HFF-Myc (cell line): ENCODE data around the gene CCN5.
"Not testable (repeated sequence)": the region's sequence is repeated elsewhere in the genome, so short reads cannot be mapped to it uniquely, and the experiment has no call there.

ENCODE experiments used
- DNase-seq: peaks from one replicate; pipeline ENCODE4 v3.0.0-alpha.2; 2011; ENCODE audit warnings: low read depth; ENCODE audit errors: extremely low read depth
- H3K4me3 ChIP-seq: replicated peaks from 2 replicates; pipeline ENCODE4 v1.5.1; 2011; ENCODE audit warnings: low read depth, mild to moderate bottlenecking, control low read depth, low read length
- TF ChIP-seq, protein P1 (sequence below): IDR thresholded peaks from 2 replicates; pipeline ENCODE4 v1.5.1; 2012; ENCODE audit warnings: mild to moderate bottlenecking, low read depth, low read length, control low read depth; ENCODE audit errors: missing control alignments

The CCN5 gene, protein sequence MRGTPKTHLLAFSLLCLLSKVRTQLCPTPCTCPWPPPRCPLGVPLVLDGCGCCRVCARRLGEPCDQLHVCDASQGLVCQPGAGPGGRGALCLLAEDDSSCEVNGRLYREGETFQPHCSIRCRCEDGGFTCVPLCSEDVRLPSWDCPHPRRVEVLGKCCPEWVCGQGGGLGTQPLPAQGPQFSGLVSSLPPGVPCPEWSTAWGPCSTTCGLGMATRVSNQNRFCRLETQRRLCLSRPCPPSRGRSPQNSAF

DNA sequence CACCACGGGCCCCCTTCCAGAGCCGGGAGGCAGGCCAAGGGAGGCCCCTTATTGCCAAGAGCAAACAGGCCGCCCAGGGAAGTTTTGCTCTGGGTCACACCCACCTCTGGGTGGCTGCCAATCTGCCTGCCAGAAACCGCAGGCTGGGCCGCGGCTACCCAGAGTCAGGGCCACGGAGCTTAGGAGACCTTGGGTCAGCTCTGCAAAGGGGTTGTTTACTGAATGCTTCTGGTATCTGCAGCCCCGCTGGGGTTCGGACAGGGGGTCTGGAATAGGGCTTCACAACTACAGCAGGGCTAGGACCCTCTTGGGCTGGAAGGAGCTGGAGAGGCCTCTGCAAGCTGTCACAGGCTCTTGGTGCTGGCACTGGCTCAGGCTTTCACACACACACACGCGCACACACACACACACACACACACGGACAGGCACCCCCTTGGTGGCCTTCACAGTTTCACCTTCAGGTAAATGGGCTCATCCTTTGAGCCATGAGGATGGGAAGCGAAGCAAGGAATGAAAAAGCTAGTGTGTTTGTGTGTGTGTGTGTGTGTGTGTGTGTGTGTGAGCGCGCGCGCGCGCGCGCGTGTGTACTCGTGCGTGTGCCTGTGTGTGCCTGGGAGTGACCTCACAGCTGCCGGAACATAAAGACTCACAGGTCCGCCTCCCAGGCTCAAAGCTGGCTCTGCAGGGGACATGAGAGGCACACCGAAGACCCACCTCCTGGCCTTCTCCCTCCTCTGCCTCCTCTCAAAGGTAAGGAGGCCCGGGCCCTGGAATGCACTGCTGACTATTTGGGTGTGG is at the start of gene CCN5:
TSS of gene CCN5 (plus strand) at position 669 of the 798 bp plus-strand sequence. CDS start at position 691, 22 bp downstream.
- TF ChIP-seq, protein P1, sequence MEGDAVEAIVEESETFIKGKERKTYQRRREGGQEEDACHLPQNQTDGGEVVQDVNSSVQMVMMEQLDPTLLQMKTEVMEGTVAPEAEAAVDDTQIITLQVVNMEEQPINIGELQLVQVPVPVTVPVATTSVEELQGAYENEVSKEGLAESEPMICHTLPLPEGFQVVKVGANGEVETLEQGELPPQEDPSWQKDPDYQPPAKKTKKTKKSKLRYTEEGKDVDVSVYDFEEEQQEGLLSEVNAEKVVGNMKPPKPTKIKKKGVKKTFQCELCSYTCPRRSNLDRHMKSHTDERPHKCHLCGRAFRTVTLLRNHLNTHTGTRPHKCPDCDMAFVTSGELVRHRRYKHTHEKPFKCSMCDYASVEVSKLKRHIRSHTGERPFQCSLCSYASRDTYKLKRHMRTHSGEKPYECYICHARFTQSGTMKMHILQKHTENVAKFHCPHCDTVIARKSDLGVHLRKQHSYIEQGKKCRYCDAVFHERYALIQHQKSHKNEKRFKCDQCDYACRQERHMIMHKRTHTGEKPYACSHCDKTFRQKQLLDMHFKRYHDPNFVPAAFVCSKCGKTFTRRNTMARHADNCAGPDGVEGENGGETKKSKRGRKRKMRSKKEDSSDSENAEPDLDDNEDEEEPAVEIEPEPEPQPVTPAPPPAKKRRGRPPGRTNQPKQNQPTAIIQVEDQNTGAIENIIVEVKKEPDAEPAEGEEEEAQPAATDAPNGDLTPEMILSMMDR, result no peak
- H3K4me3 ChIP-seq, result no peak within 1 kb of the TSS
- no peak for DNase-seq

DNA sequence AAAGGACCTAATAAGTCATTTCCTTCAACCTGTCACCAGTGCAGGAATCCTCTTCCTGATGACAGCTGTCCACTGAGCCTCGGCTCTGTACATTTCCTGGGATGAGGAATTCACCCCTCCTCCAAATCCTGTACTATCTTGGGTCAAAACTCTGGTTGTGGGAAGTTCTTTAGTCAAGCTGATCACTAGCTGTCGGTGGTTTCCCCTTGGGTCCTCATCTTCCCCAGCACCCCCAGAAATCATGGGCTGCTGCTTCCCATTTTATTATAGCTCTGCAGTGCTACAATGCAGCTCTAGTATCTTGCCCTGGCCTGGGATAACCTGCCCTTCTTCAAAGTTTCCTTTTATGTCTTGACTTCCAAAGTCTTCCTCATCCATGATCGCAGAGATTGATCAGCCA is 49.1 kb upstream of the CCN5 start:
- H3K4me3 ChIP-seq, result no peak overlapping the region
- TF ChIP-seq, protein P1, result no peak
- no peak for DNase-seq

DNA sequence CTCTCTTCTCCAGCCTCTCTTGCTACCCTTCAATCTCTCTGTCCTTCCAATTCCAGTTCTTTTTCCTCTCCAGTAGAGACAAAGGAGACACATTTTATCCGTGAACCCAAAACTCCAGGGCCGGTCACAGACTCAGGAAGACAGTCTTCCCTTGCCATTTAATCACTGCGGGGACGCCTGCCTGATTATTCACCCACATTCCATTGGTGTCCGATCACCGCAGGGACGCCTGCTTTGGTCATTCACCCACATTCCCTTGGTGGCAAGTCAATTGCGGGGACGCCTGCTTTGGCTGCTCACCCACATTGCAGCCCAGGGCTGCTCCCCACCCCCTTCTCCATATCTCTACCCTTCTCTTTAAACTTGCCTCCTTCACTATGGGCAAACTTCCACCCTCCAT is 44.3 kb upstream of the CCN5 start:
- DNase-seq, H3K4me3 ChIP-seq: not testable (repeated sequence)

DNA sequence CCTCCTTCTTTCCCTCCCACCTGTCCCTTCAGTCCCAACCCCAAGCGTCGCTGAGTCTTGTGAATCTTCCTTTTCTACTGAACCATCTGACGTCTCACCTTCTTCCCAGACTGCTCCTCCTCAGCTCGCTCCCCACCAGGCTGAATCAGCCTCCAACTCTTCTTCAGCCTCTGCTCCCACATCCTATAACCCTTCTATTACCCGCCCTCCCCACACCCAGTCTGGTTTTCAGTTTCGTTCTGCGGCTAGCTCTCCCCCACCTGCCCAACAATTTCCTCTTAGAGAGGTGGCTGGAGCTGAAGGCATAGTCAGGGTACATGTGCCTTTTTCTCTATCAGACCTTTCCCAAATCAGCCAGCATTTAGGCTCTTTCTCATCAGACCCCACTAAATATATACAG is 43.6 kb upstream of the CCN5 start:
- H3K4me3 ChIP-seq, DNase-seq: not testable (repeated sequence)

DNA sequence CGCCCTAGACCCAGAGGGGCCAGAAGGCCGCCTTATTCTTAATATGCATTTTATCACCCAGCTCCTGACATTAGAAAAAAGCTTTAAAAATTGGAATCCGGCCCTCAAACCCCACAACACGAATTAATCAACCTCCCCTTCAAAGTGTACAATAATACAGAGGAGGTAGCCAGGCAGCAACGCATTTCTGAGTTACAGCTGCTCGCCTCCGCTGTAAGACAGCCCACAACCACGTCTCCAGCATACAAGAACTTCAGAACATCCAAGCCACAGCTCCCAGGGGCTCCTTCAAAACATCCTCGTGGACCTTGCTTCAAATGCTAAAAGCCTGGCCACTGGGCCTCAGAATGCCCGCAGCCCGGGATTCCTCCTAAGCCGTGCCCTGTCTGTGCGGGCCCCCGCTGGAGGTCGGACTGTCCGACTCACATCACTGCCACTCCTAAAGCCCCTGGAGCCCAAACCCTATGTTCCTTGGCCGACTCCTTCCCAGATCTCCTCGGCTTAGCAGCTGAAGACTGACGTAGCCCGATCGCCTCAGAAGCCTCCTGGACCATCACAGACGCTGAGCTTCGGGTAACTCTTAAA is 42.8 kb upstream of the CCN5 start:
- H3K4me3 ChIP-seq, DNase-seq: not testable (repeated sequence)

DNA sequence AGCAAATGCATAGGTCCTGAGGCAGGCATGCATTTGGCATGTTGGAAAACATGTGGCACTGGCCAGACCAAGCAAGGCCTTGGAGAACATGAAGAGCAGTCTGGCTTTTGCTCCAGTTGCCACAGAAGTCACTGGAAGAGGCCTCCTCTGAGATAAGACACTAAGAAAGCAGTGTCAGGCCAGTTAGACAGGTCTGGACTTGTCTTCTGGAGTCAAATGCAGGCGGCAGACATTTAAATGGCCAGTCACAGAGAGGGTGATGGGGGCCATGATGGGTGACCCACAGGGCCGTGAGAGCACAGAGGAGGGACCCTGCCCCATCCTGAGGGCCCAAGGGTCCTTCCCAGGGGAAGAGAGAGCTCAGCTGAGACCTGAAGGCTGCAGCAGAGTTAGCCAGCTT is 36.9 kb upstream of the CCN5 start:
- TF ChIP-seq, protein P1, result no peak
- no peak for DNase-seq
- H3K4me3 ChIP-seq, result no peak overlapping the region

DNA sequence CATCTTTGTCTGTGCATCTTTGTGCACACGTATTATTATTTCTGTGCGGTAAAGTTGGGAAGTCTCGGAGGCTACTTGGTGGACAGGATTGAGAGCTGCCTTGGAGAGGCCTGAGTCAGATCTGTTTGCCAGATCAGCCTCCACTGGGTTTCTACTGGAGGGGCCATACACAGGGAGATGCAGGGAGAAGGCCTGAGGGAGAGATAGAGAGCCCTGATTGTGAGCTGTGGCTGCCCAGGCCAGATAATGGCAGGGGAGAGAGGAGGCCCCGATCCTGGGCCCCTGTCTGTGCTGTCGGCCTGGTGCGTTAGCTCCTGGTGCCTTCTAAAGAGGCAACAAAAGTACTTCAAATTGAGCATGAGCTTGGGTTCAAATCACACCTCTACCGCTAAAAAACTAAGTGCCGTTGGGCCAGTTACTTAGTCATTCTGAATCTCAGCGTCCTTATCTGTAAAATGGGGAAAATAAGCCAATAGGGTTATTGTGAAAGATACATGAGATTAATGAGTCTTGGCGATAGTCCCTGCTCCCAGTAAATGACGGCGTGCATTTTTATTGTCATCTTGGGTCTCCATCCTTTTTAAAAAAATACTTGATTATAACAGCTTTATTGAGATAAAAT is 36.1 kb upstream of the CCN5 start:
- TF ChIP-seq, protein P1, result no peak
- no peak for DNase-seq
- H3K4me3 ChIP-seq, result no peak overlapping the region
